ENCODE results near the gene SRGAP1.

The SRGAP1 gene

DNA sequence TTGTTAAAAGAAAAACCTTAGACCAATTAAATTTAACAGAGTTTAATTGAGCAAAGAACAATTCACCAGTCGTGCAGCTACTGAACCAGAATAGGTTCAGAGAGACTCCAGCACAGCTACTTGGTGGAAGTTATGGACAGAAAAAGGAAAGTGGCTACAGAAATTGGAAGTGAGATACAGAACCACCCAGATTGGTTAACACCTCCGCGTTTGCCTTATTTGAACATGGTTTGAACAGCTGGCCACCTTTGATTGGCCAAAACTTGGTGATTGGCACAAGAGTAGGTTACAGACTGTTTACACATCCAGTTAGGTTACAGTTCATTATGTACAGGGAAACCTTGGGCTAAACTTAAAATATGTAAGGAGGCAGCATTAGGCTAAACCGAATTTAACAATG is 54.9 kb downstream of the SRGAP1 start:
- in situ Hi-C loops (cut with MboI; ENCODE audit: low sequenced_read_pairs), result no loop called here

DNA sequence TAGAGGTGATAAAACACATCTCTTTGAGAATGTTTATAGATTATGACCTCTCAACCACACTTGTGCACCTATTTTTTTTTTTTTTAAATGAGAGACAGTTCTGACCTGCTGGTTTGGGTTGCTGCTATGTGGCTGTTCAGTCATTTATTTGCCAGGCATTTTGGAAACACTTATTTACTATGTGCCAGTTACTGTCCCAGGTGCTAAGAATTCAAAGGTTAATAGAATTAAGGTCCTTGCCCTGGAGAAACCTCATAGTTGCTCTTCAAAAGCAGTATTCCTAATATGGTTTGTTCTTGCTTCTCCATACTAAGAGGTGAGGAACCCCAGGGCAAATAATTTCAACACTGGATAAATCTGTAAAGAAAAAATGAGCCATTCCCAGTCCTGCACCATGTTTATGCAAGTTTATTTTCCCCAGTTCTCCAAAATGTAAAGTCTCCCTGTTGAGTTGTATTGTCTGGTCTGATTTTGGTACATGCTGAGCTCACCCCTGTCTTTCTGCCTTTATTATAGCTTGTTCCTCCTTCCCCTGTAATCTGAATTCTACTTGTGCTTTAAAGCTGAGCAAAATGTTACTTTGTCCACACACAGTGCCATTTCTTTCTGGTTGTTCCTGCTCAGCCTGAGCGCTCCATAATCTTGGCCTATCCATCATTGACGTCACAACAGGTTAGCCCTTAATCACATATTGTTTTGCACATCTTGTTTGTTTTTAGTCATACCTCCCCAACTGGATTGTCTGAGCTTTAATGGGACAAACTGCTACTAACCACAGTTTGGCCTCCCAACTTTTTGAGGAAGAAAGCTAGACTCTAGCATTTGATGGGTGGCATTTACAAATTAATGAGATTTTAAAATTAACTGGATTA is 56.7 kb downstream of the SRGAP1 start:
- in situ Hi-C loops (cut with MboI; ENCODE audit: low sequenced_read_pairs), result no loop called here

DNA sequence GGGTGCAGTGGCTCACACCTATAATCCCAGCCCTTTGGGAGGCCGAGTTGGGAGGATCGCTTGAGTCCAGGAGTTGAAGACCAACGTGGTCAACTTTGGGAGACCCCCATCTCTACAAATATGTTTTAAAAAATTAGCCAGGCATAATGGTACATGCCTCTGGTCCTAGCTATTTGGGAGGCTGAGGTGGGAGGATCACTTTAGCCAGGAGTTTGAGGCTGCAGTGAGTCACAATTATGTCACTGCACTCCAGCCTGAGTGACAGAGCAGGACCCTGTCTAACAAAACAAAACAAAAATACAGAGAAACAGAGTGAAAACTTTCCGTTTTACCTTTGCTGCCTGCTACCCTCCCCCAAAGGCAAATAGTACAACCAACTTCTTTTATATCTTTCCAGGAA is 60.2 kb downstream of the SRGAP1 start:
- in situ Hi-C loops (cut with MboI; ENCODE audit: low sequenced_read_pairs), result no loop called here

- in situ Hi-C loops (cut with MboI; ENCODE audit: low sequenced_read_pairs), result no loop called here
These were observed 61.0 kb downstream of the SRGAP1 start for GRCh38 chr12:63905544-63905943.

- in situ Hi-C loops (cut with MboI; ENCODE audit: low sequenced_read_pairs), result no loop called here
These were observed 62.4 kb downstream of the SRGAP1 start for GRCh38 chr12:63906876-63907275.

GRCh38 chr12:63907561-63907960 is 63.1 kb downstream of the SRGAP1 start:
- in situ Hi-C loops (cut with MboI; ENCODE audit: low sequenced_read_pairs), result no loop called here

DNA sequence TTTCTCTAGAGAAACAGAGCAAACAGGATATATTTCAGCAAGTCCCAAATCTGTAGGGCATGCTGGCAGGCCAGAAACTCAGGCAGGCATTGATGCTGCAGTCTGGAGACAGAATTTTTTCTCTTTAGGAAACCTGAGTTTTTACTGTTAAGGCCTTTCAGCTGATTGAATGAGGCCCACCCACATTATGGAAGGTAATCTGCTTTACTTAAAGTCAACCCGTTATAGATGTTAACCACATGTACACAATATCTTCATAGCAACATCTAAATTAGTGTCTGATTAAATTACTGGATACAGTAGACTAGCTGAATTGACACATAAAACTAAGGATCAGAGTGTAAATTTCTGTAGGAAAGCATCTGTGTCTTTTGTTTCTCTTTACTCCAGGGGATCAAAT is 65.2 kb downstream of the SRGAP1 start:
- in situ Hi-C loops (cut with MboI; ENCODE audit: low sequenced_read_pairs), result no loop called here

DNA sequence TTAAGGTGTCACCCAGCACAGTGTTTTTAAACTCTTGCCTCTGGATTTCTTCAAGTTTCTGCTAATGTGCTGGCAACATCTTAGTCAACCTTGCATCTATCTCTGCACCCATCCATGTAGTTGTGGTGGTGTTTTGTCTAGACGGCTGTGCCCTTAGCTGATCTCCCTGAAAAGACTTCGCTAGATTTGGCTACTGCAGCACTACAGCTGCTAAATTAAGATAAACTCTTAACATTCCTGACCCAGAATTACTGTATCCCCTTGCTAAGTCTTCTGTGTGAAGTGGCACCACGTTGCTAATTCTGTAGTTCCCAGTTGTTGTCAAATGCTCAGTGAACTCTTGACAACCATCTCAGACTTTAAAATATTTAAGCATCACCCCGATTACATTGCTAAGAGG is 66.8 kb downstream of the SRGAP1 start:
- in situ Hi-C loops (cut with MboI; ENCODE audit: low sequenced_read_pairs), result no loop called here

GRCh38 chr12:63912651-63913050 is 68.2 kb downstream of the SRGAP1 start:
- in situ Hi-C loops (cut with MboI; ENCODE audit: low sequenced_read_pairs), result no loop called here

DNA sequence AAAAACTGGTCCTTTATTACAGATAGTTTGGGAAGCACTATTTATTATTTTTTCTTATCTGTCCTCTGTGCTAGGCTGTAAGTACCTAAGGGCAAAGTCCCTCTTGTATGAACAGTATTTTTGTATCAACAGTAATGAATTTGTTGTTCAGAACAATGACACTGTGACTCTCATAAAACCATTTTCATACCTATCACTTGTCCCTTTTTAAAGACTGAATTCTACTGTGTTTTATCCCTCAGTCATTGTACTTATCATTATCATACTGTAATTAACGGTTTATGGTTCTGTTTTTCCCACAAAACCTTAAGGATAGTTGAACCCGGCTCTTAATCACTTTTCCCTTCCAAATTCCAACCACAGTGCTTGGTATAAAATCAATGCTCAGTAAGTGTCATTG is 69.4 kb downstream of the SRGAP1 start:
- in situ Hi-C loops (cut with MboI; ENCODE audit: low sequenced_read_pairs), result no loop called here

DNA sequence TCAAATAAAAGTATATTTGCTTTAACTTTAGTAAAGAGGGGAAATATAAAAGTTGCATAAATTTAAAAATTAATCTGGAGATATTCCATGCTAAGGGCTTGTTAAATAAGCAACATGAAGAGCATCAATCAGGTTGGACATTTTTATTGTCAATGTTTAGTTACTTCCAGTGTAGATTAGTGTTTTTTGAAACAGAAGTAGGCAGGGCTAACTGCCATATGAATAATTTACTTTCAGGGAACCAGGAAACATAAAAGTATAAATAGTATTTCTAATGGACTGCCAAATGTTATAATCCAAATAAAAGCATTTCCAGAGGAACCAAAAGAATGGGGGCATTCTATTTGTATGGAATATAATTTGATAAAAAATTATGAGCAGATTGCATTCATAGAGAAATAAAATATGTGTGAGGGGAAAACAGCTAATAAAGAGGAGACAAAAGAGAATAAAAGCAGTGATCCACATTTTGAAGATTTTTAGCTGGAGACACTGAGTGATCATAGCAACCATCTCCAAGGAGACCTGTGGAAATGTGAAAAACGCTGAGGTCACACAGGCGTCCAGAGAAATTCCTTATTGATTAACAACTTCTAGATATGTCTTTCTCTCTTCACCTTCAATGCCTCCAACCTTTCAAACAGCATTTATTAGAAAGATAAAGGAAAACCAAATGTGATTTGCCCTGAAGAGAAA is 70.8 kb downstream of the SRGAP1 start:
- in situ Hi-C loops (cut with MboI; ENCODE audit: low sequenced_read_pairs), result no loop called here

- in situ Hi-C loops (cut with MboI; ENCODE audit: low sequenced_read_pairs), result no loop called here
These were observed 72.3 kb downstream of the SRGAP1 start for GRCh38 chr12:63916561-63917476.

DNA sequence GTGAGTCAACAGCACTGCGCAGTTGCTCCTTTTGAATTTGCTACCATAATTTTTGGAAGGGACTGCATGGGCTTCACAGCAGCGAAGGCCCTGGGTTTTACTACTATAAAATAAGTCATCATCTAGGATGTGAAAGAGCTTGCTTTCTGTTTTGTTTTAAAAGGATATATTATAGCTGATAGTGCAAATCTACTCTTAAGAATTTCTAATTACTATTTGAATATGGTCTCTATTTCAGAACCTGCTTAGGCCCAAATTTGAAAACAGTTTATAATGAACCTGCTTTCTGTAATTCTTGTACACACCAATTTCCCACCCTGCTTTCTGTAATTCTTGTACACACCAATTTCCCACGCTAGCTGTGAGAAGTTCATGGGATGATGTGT is 73.0 kb downstream of the SRGAP1 start:
- in situ Hi-C loops (cut with MboI; ENCODE audit: low sequenced_read_pairs), result no loop called here

DNA sequence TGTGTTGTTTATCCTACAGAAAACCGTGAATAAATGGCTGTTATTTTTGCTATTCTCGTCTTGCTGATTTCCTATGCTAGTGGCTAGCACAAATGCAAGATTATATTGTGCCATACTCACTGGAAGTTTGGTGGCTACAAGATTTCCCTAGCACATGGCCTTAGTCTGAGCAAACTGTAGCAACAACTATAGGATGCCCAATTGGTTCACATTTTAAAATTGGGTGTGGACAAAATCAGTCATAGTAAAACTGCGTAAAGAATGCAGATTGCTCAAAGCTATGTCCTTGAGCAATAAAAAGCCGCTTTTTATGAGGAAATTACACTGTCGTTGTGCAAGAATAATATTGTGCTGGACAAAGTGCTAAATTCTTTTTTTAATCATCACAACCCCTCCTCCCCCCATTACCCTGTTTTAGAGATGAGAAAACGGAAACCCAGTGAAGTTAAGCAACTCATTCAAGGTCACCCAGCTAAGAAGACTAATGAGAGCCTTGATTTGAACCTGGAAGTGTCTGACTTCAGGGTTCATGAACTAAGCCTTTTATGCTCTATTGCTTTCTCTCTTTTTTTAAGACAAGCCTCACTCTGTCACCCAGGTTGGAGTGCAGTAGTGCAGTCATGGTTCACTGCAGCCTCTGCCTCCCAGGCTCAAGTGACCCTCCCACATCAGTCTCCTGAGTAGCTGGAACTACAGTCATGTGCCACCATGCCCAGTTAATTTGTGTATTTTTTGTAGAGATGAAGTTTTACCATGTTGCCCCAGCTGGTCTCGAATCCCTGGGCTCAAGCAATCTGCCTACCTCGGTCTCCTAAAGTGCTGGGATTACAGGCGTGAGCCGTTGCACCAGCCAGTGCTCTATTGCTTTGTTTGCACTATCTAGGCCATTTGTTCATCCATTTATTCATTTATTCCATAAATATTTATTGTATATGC is 73.6 kb downstream of the SRGAP1 start:
- in situ Hi-C loops (cut with MboI; ENCODE audit: low sequenced_read_pairs), result no loop called here

GRCh38 chr12:63918800-63919300 is 74.3 kb downstream of the SRGAP1 start:
- in situ Hi-C loops (cut with MboI; ENCODE audit: low sequenced_read_pairs), result no loop called here

- in situ Hi-C loops (cut with MboI; ENCODE audit: low sequenced_read_pairs), result no loop called here
These were observed 75.3 kb downstream of the SRGAP1 start for GRCh38 chr12:63919756-63920155.

- in situ Hi-C loops (cut with MboI; ENCODE audit: low sequenced_read_pairs), result no loop called here
These were observed 76.7 kb downstream of the SRGAP1 start for GRCh38 chr12:63921157-63921556.

DNA sequence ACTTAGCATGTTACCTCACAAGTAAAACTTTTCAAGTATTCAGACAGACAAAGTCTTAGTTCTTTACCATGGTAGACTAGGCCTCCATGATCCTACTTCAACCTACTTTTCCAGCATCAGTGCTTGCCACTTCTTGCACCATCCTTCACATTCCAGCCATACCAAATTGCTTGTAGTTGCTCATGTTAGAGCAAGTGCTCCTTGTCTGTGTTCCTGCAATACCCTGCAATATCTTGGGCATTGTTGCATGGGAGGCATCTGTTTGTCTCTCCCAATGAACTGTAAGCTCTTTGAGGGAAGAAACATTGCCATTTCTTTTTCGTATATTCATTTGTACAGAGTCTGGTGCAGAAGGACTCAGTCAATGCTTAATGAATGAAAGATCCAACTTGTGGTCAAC is 78.0 kb downstream of the SRGAP1 start:
- in situ Hi-C loops (cut with MboI; ENCODE audit: low sequenced_read_pairs), result no loop called here

- in situ Hi-C loops (cut with MboI; ENCODE audit: low sequenced_read_pairs), result no loop called here
These were observed 80.3 kb downstream of the SRGAP1 start for GRCh38 chr12:63924781-63925180.

DNA sequence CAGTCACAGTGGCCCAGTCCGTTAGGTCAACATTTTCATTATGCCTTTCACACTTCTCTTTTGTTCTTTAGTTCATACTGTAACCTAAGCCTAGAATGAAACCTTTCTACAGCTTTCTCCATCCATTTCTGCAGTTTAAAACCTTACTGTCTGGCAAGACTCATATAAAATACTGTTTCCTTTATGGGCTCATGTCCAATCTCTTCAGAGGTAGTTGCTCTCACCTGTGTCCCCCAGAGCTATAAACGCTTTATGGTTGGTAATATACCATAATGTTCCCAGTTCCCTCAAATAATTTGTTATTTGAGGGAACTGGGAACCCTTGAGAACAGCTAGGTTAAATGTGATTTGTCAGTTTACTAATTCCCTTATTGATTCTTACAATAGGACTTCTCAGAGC is 83.0 kb downstream of the SRGAP1 start:
- in situ Hi-C loops (cut with MboI; ENCODE audit: low sequenced_read_pairs), result no loop called here

Data from hTERT RPE-1 (cell line).